MV-4-11 (cell line): ENCODE results near the gene GULP1.
"Not testable (repeated sequence)": the region's sequence is repeated elsewhere in the genome, so short reads cannot be mapped to it uniquely, and the experiment has no call there.

Experiments
- DNase-seq: peaks from one replicate; lab custom pipeline; 2025; lab: John Stamatoyannopoulos, UW

The GULP1 gene

DNA sequence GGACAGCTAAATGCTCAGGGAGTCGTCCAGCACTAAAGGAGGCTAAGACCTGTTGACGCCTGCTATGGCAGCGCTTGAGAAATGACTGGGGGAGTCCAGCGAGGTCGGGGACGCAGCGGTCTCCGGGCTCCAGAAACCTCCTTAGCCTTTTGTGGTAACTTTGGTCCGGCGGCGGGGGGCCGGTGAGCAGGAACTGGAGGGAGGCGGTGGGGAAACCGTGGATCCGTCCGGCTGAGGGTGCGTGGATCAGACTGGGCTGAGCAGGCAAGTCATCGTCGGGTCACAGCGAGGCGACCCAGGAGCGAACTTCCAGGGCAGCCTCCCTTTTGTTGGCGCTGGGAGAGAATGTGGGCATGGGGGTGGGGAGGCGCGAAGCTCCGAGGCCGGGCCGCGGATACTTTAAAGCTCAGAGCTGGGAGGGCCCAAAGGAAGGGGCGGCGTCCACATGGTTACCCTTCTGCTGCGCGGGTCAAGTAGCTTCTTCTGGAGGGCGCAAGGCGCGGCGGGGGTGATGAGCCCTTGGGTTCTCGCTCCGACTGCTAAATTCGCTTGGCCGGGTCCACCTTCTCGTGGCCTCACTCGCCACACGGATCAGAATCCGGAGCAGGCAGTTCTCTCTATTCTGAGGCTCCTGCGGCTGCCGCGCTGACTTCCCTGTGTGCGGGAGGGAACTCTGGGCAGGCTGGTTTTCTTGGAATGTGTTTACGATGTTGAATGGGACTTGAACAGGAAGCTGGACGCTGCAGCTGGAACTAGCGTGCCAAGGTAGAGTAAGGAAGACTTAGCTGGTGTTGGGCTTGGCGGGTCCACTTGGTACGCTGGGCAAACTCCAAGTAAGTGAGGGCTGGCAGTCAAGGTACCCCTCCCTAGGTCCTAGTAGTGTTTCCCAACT lies 920 bp downstream of the GULP1 start:
- DNase-seq = no peak

- no peak for DNase-seq
Observed at GRCh38 chr2:188293601-188294351, 2.1 kb downstream of the GULP1 start.

- no peak for DNase-seq
Observed at GRCh38 chr2:188294352-188294926, 2.8 kb downstream of the GULP1 start.

DNA sequence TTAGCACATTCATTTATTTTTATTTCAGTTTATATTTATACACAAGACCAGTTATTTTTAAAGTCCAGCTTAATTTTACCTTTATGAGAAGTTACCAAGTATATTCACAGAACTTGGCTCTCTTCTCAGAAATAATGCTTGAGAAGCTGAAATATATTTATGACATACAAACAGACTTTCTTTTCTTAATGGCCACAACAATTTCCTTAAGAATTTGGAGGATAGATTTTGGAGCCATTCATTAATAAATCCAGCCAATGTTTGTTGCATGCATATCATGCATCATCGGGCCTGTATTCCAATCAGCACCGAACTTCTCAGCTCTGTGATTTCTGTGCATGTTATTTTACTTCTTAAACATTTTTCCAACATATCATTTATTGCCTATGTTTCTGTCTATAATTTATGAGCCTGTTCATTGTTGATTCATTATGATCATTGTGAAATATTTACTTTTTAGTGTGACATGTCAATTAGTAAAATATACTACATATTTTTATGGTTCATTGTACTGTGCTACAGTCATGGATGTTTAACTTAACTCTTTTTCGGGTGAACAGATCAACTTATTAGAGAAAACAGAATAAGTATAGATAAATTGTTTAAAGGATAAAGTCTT lies 3.5 kb downstream of the GULP1 start:
- no peak for DNase-seq

- no peak for DNase-seq
Observed at GRCh38 chr2:188297978-188298377, 6.3 kb downstream of the GULP1 start.

DNA sequence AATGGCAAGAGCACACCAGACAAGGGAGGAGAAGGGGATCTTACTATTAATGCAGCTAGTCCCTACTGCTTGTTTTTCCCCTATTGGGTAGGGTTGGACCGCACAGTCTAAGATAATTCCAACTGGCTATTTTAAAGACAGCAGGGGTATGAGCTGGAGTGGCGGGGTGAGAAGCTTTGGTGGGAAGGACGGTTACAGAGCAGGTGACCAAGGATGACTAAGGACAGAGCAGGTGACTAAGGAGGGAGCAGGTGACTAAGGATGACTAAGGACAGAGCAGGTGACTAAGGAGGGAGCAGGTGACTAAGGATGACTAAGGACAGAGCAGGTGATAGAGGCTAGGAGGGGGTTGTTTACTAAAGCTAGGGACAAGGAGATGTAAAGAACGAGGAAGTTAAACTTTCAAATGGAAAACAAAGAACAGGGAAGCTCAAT lies 7.3 kb downstream of the GULP1 start:
- DNase-seq = not testable (repeated sequence)

- no peak for DNase-seq
Observed at GRCh38 chr2:188303363-188304031, 11.8 kb downstream of the GULP1 start.

DNA sequence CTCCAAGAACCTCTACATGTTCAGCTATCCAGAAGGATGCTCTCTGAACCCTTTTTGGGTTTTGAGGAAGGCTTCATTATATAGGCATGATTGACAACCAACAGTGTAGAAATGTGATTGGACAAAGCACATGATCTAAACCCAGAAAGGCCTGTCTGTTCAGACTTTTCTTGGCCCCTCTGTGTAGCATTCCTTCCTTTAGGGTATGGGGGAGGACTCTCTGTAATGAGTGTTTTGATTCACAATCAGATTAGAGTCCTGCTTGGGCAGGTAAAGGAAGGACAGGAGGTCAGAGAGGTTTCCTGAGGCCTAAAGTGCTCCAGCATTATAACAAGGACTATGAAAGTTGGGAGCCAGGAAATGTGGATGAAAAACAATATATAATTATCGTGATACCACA lies 13.6 kb downstream of the GULP1 start:
- no peak for DNase-seq

DNA sequence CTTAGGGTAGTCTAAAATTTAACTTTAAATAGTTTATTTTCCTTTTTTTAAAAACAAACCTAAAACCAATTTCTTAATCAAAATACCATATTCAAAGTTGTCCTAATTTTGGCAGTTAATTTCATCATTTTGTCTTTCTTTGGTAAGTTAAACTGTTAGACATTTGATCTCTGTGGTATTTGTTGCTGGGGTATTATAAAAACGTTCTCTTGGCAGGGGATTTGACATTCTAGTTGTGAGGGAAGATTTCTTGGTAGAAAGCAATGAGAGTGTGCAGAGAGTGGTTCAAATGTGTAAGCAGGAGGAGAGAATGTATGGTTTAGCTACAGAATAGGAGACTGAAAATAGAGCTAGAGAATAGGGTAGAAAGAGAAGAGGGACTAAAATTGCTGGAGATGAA lies 14.6 kb downstream of the GULP1 start:
- no peak for DNase-seq

- no peak for DNase-seq
Observed at GRCh38 chr2:188307850-188308283, 16.2 kb downstream of the GULP1 start.

GRCh38 chr2:188308483-188308882 lies 16.8 kb downstream of the GULP1 start:
- DNase-seq = no peak

DNA sequence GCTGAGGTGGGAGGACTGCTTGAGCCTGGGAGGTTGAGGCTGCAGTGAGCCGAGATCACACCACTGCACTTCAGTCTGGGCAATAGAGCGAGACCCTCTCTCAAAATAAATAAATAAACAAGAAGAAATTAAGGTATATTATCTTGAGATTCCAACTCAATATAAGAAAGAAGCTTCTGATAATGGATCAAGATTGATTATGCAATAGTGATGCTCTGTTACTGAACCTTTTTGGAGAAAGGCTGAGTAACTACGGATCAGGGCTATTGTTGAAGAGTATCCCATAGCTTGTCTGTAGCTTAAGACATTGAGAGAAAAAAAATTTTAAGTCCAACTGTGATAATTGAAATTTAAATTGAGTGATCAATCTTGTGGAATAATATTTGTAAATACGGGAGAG lies 17.7 kb downstream of the GULP1 start:
- no peak for DNase-seq

DNA sequence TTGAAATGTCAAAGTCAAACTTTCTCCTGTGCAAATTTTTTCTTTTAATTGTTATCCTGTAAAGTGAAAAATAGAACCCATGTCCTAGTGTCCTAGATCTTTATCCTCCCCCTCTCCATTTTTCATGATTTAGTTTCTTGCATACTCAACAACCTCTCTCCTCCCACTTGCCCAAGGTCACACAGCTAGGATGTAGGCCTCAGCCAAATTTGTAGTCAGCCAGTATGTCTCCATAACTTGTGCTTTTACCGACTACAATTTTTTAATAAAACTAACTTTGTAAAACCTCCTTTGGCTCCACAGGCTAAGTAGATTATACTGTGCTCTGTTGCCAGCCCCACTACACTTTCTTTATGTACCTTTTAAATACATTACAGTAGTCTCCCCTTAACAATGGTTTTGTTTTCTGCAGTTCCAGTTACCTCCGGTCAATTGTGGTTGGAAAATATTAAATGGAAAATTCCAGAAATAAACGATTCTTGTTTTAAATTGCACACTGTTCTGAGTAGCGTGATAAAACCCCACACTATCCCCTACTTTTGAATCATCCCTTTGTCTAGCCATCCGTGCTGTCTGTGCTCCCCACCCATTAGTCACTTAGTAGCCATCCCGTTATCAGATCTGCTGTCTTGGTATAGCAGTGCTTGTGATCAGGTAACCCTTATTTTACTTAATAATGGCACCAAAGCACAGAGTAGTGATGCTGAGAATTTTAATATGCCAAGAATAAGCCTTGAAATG lies 22.8 kb downstream of the GULP1 start:
- no peak for DNase-seq

DNA sequence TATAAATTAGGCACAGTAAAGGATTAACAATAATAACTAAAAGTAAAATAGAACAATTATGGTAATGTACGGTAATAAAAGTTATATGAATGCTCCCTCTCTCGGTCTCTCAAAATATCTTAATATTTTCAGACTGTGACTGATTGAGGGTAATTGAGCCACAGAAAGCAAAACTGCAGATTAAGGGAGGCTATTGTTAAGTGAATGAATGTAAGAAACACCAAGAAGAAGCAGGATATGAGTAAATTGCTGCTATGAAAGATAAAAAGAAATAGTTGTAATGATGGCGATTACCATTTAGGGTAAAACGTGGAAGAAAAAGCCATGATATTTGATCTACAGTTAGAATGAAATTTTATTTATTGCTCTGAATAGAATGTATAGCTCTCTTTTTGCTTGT lies 24.1 kb downstream of the GULP1 start:
- DNase-seq = no peak

- no peak for DNase-seq
Observed at GRCh38 chr2:188316342-188316741, 24.7 kb downstream of the GULP1 start.

DNA sequence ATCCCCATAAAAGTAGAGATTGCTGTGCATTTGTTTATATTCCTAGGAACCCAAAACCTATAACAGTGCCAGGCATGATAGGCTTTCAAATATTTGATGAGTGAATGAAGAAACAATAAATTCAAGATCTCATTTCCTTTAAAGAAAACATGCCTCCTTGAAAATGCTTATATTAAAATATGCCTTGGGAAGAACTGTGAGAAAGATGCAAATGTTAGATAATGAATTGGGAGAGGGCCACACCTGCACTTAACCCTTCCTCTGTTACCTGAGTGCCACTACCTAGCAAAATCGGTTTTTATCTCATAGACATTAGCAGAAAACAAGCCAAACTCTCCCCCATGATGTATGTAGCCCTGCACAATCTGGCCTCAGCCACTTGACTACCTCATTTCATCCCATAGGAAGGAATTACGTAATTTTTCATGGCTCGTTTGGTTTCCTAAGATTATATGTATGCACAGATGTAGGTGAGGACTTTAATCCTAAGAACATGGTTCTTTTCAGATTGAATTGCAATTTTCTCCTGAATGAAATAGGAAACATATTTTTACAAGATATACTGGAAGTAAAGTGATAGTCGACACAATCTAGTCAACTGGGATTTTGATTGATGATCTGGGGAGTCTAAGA lies 25.2 kb downstream of the GULP1 start:
- DNase-seq = no peak

DNA sequence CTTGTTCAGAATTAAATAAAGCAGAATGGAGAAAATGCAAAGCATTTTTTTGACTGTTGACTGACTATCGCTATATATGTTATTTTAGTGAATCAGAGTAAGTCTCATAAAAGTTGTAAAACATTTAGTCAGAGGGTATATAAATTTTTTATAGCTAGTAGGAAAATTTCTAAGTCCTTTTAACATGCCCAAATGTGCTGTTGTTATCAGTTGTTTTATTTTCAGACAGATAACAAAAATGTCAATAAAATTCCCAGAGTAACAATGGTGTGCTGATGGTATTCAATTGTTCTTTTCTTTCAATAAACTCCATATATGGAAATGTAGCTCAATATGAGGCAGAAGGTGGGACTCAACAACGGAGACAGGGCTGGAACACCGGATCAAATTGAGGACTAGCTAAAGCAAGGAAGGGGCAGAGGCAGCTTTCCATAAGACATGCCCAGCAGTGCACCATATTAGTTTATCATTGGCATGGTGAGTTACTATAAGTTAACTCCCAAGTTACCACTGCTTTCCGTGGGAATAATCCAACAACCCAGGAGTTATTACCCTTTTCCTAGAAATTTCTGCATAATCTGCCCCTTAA lies 26.6 kb downstream of the GULP1 start:
- DNase-seq = no peak

- DNase-seq = no peak
Observed at GRCh38 chr2:188319838-188320237, 28.2 kb downstream of the GULP1 start.

GRCh38 chr2:188320861-188321260 lies 29.2 kb downstream of the GULP1 start:
- no peak for DNase-seq
